ENCODE data around the gene SASH1. TPM values are rescaled to one million over a fixed set of nuclear protein-coding genes. Genes with fewer than 3 reads are reported as not detected.

SASH1 gene
- total and polyA plus RNA-seq, 2 donors (not counting 3 experiments of a cell fraction or from before 2014, with no cell fraction given) = 18.5 to 103 TPM

DNA sequence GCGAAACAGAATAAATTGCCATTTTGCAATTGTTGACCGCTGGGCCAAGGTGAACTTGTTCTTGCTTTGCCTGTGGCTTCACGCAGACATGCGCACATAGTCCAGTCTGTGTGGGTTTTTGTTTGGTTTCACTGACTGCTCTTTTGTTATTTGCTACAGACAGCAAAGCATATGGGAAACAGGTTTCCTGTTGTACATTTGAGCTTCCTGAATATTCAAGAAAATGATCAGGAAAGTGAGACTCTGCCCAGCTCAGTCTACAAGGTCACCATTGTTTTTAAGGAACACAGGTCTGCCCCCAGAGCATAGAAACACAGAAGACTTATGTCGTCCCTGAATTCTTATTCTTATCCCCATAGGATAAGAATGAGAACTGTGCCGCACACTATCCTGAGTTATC lies 55.6 kb downstream of the SASH1 start:
- H3K79me2 ChIP-seq (ENCODE audit: control insufficient read depth, insufficient read depth, low read length) = peaks cover 92% of the 10 kb centered on the region
- CTCF ChIA-PET = interaction anchor here (0.8 to 1.9 kb wide), 10 partner anchors 9 to 218 kb away, joined by 3 to 11 read pairs (median 4); no protein-coding TSS in a partner anchor
- peak overlapping the region in 1 of 3 experiments; percentile 3 for H3K4me3 ChIP-seq (replicated peaks in 1 of 3; ENCODE audit: insufficient read depth in 1 of 3, low read depth in 1 of 3, low read length in 3 of 3)
- peak; percentile 52 for TF ChIP-seq POLR2A (IDR thresholded peaks at IDR 0.05; ENCODE audit: low read depth, low read length)
- TF ChIP-seq, protein P1, sequence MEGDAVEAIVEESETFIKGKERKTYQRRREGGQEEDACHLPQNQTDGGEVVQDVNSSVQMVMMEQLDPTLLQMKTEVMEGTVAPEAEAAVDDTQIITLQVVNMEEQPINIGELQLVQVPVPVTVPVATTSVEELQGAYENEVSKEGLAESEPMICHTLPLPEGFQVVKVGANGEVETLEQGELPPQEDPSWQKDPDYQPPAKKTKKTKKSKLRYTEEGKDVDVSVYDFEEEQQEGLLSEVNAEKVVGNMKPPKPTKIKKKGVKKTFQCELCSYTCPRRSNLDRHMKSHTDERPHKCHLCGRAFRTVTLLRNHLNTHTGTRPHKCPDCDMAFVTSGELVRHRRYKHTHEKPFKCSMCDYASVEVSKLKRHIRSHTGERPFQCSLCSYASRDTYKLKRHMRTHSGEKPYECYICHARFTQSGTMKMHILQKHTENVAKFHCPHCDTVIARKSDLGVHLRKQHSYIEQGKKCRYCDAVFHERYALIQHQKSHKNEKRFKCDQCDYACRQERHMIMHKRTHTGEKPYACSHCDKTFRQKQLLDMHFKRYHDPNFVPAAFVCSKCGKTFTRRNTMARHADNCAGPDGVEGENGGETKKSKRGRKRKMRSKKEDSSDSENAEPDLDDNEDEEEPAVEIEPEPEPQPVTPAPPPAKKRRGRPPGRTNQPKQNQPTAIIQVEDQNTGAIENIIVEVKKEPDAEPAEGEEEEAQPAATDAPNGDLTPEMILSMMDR (IDR thresholded peaks at IDR 0.05; ENCODE audit: extremely low read depth in 1 of 2, insufficient read depth in 1 of 2, low read depth in 1 of 2, low read length in 2 of 2) = no peak
- H2AFZ ChIP-seq (ENCODE audit: low read depth, low read length) = no peak overlapping the region
- no TSS peak for BruUV-seq (replicated peaks)
- POLR2A ChIA-PET = interaction anchor here (0.8 to 1.1 kb wide), 3 partner anchors 9 to 53 kb away, joined by 3 to 4 read pairs (median 3); no protein-coding TSS in a partner anchor
- H3K4me1 ChIP-seq (ENCODE audit: control insufficient read depth, extremely low read depth, insufficient read depth, low read length) = peaks cover 41% of the 10 kb centered on the region
- H3K9me3 ChIP-seq (replicated peaks; ENCODE audit: control insufficient read depth, insufficient read depth, low read length) = no peaks in the 10 kb centered on the region
- H3K9ac ChIP-seq (replicated peaks; ENCODE audit: extremely low read depth, insufficient read depth, low read length) = peak overlapping the region; percentile 76
- dilution Hi-C loops (cut with MboI; ENCODE audit: extremely low pct_ligation_motif_present, low sequenced_read_pairs) = no loop called here
- peak; percentile 95 for DNase-seq (ENCODE audit: low read depth, low spot score)
- H4K20me1 ChIP-seq (replicated peaks; ENCODE audit: control insufficient read depth, extremely low read depth, insufficient read depth, low read length) = no peaks in the 10 kb centered on the region
- H3K9me1 ChIP-seq (replicated peaks; ENCODE audit: control insufficient read depth, extremely low read depth, insufficient read depth, low read length) = no peaks in the 10 kb centered on the region
- peak; percentile 83 for FAIRE-seq
- H3K27ac ChIP-seq (ENCODE audit: insufficient read depth, low read depth, low read length) = peak overlapping the region; percentile 98
- H3K27me3 ChIP-seq (ENCODE audit: control insufficient read depth in 2 of 2, insufficient read depth in 2 of 2, low read length in 2 of 2) = no peaks in the 10 kb centered on the region
- intact Hi-C loops (cut with micrococcal nuclease) = loop anchor here (1.0 to 2.0 kb wide), 8 partner anchors 9 to 219 kb away; partner anchors contain the start of gene SASH1
- peak overlapping the region; percentile 77 for H3K4me2 ChIP-seq (ENCODE audit: insufficient read depth, low read length)
- peaks cover 0 to 2% of the 10 kb centered on the region in 2 experiments for H3K36me3 ChIP-seq (ENCODE audit: control insufficient read depth in 2 of 2, extremely low read depth in 1 of 2, insufficient read depth in 2 of 2, low read length in 2 of 2)

DNA sequence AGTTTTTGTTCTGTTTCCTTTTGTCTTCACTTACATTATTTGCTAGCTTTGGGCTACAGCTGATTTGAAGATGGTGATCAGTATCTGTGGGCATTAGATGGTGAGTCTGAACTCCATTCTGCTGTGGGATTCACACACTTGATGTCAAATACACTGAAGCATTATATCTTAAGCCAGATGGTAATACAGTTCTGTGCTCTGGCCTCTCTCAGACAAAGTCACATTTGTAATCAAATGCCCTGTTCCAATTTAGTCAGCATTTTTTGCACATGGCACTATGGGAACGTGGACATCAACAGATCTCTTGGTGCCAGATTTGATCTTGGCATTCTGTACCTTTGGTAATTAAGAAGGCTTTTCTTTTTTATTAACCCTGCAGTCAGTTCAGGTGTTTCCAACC lies 56.0 kb downstream of the SASH1 start:
- intact Hi-C loops (cut with micrococcal nuclease) (loop anchor here (1.0 to 2.0 kb wide), 8 partner anchors 9 to 220 kb away; partner anchors contain the start of gene SASH1), dilution Hi-C loops (cut with MboI; ENCODE audit: extremely low pct_ligation_motif_present, low sequenced_read_pairs) (no loop called here)
- Histone ChIP-seq H3K4me2 (ENCODE audit: insufficient read depth, low read length) (peak overlapping the region; percentile 77), H3K4me3 (replicated peaks in 1 of 3; ENCODE audit: insufficient read depth in 1 of 3, low read depth in 1 of 3, low read length in 3 of 3) (peak overlapping the region in 1 of 3 experiments; percentile 3), H3K4me1 (ENCODE audit: control insufficient read depth, extremely low read depth, insufficient read depth, low read length) (peaks cover 41% of the 10 kb centered on the region), H3K9me3 (replicated peaks; ENCODE audit: control insufficient read depth, insufficient read depth, low read length) (no peaks in the 10 kb centered on the region), H3K27me3 (ENCODE audit: control insufficient read depth in 2 of 2, insufficient read depth in 2 of 2, low read length in 2 of 2) (no peaks in the 10 kb centered on the region), H3K79me2 (ENCODE audit: control insufficient read depth, insufficient read depth, low read length) (peaks cover 92% of the 10 kb centered on the region), H4K20me1 (replicated peaks; ENCODE audit: control insufficient read depth, extremely low read depth, insufficient read depth, low read length) (no peaks in the 10 kb centered on the region), H3K27ac (ENCODE audit: insufficient read depth, low read depth, low read length) (peak overlapping the region; percentile 98), H2AFZ (ENCODE audit: low read depth, low read length) (no peak overlapping the region), H3K9me1 (replicated peaks; ENCODE audit: control insufficient read depth, extremely low read depth, insufficient read depth, low read length) (no peaks in the 10 kb centered on the region), H3K36me3 (ENCODE audit: control insufficient read depth in 2 of 2, extremely low read depth in 1 of 2, insufficient read depth in 2 of 2, low read length in 2 of 2) (peaks cover 0 to 2% of the 10 kb centered on the region in 2 experiments), H3K9ac (replicated peaks; ENCODE audit: extremely low read depth, insufficient read depth, low read length) (peak overlapping the region; percentile 76)
- CTCF ChIA-PET = interaction anchor here (0.6 to 1.9 kb wide), 11 partner anchors 9 to 218 kb away, joined by 3 to 11 read pairs (median 4); no protein-coding TSS in a partner anchor
- FAIRE-seq (no peak), DNase-seq (ENCODE audit: low read depth, low spot score) (no peak)
- TSS peak; percentile 40 for BruUV-seq (replicated peaks)
- TF ChIP-seq JUN (IDR thresholded peaks at IDR 0.05; ENCODE audit: borderline replicate concordance, insufficient read depth, insufficient read length, low read depth) (no peak), EZH2 (IDR thresholded peaks at IDR 0.05; ENCODE audit: borderline replicate concordance, low read depth, low read length, severe bottlenecking) (no peak), FOS (IDR thresholded peaks at IDR 0.05; ENCODE audit: borderline replicate concordance, insufficient read depth, low read length) (no peak), POLR2AphosphoS5 (IDR thresholded peaks at IDR 0.05; ENCODE audit: insufficient read depth, low read depth, low read length) (no peak), POLR2A (IDR thresholded peaks at IDR 0.05; ENCODE audit: low read depth, low read length) (no peak), GATA2 (IDR thresholded peaks at IDR 0.05; ENCODE audit: insufficient read depth, insufficient read length, low read depth, low read length) (no peak), MYC (IDR thresholded peaks at IDR 0.05; ENCODE audit: low read depth, low read length) (no peak)
- TF ChIP-seq, protein P1 (IDR thresholded peaks at IDR 0.05; ENCODE audit: extremely low read depth in 1 of 2, insufficient read depth in 1 of 2, low read depth in 1 of 2, low read length in 2 of 2) = no peak
- TF ChIP-seq, protein P2, sequence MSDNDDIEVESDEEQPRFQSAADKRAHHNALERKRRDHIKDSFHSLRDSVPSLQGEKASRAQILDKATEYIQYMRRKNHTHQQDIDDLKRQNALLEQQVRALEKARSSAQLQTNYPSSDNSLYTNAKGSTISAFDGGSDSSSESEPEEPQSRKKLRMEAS (IDR thresholded peaks at IDR 0.05; ENCODE audit: insufficient read depth, insufficient read length) = no peak
- POLR2A ChIA-PET = interaction anchor here (0.8 to 1.1 kb wide), 3 partner anchors 9 to 53 kb away, joined by 3 to 4 read pairs (median 3); no protein-coding TSS in a partner anchor

Measured in endothelial cell of umbilical vein (primary cell).